GM21515 (cell line): ENCODE measurements around the gene BICC1.

Experiments used
- ATAC-seq: cut with Tn5 transposase; IDR thresholded peaks from one replicate; pipeline ENCODE4 v1.9.1; 2021; ENCODE audit not compliant: unreplicated experiment

The BICC1 gene

DNA sequence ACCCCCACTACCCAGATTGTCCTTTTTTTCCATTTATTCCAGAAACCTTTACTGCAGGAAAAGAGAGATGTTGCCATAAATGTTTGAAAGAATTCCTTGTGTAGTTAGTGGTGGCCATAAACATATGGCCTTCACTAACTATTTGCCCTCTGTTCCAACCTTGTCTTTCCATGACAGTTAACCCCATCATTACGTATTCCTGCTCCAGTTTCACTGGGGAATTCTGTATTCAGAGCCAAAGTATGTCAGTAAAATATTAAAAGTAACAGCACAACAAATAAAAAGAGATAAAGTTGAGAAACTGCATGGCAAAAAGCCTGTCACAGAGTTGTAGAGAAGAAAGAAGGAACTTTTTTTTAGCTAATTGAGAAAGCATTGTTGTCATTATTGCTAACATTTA is 261.3 kb downstream of the BICC1 start:
- no peak for ATAC-seq

DNA sequence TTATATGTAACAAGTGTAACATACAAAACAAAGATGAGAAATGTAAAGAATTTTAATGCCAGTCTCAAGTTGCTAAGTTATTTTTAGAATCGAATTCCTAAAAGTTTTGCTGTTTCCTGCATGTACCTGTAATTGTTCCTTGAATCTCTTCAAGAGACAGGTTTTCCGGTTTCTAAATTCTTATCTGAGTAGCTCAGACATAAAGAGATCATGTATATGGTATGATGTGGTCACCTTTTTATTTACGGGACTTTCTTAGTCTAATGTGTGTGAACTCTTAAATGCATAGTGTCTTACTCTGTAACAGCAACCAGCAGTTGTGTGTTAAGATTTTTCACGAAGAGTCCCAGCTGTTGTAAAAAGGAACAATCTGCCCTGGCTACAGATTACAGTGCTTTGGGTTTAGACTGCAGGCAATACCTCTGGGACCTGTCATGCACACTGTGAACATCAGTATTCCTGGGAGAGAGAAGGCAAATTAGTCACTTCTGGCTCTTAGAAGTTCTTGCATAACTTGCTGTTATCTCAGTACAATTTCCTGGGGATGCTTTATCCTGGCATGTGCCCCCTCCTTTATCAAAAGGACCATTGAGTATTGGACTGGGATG is 263.4 kb downstream of the BICC1 start:
- no peak for ATAC-seq

DNA sequence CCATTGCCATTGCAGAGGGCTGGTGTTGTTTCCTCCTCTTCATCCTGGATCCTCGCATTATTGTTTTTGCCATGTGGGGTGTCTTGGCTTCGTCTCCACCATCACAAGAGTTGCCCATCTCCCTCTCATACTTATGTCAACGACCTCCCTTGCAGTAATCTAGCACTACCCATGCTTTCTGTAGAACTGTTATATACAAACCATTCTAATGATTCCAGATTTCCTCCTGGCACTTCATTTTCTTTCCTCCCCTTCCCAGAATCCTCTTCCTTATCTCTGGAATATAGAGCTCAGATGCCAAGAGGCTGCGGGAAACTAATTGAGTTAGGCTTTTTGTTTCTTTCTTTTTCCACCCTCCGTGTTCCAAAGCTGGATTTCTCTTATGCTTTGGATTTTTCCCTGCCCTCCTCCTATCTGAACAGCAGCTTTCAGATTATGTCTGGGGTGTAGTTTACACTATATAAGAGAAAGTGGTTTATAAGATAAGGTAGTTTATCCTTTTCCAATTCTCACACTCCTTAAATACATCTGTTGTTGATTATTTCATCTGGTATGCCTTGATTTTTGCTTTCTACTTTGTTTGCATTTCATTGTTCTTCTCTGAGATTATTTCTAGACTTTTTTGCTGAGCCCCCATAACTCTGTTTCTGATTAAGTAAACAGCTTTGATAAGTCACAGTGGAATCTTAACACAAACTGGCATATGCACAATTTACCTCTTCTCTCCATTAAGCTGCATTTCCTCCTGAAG is 264.1 kb downstream of the BICC1 start:
- ATAC-seq, result no peak

DNA sequence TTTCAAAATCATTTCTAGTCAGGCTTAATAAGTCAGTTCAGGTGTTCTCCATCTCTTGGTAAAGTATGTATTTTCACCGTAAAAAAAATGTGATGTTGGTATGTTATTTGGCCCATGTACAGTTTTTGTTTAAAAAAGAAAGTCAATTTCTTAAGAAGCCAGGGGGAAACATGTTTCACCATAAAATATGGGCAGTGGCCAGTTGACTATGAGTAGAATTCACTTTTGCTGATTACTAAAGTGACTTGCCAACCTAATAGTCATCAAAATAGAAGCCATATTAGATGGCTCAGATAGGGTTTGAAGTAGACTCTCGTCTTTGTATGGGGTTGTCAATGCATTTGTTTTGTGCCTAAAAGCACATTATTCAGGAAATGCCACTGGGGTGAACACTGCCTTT is 266.3 kb downstream of the BICC1 start:
- ATAC-seq, result no peak

DNA sequence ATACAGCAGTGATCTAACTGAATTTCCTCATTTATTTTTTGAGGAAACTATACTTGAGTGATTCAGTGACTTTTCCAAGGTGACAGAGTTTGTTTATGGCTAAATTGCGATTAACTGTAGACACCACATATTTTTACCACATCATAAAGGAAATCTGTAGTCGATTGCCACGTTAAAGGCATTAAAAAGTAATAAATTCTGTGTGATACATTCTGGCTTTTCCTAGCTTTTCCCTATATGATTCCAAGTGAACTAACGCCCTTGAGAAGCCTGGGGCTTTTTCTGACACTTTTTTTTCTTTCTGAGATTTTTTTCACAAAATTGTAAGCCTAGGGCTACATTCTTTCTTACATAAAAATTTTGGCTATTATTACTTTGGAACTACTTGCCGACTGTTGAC is 266.9 kb downstream of the BICC1 start:
- ATAC-seq, result no peak

DNA sequence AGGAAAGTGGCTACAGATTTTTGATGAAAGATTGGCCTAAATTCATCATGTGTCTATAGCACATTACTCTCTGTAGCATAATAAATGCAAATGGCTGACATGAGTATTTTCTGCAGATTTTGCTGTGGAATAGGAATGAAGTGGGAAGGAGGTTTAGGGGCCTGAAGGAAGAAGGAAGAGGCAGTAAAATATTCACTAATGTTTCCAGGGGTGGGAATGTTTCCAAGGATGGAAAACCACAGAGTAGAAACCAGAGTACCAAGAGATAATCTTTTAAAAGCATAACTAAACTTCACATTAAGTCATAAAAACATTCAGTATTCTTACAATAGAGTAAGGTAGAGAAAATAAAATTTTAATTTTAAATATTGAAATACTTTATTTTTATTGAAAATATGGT is 267.8 kb downstream of the BICC1 start:
- ATAC-seq, result no peak

DNA sequence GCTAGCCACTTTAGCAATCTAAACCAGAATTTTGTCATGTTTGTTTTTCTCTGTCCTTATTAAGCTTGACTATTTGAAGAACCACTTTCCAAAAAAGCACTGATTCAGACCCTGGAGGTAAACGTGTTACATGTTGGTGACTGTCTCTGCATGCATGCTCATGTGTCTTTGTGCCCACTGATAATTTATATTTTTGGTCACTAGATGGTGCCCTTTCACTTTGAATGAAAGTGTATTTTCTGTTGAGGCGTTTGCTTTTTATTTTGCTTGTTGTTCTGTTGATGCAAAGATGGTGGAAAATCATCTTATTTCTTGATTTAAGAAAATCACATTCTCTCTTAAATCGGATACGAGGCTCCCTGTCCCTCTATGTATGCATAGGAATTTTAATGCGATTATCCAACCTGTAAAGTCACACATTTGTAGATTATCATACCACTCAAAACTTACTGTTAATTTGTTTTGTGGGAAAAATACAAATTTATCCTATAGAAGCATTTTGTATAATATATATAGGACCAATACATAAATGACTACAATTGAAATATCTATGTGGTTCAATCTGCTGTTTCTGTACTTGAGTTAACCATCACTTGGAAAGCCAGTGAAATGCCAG is 269.3 kb downstream of the BICC1 start:
- ATAC-seq, result no peak

DNA sequence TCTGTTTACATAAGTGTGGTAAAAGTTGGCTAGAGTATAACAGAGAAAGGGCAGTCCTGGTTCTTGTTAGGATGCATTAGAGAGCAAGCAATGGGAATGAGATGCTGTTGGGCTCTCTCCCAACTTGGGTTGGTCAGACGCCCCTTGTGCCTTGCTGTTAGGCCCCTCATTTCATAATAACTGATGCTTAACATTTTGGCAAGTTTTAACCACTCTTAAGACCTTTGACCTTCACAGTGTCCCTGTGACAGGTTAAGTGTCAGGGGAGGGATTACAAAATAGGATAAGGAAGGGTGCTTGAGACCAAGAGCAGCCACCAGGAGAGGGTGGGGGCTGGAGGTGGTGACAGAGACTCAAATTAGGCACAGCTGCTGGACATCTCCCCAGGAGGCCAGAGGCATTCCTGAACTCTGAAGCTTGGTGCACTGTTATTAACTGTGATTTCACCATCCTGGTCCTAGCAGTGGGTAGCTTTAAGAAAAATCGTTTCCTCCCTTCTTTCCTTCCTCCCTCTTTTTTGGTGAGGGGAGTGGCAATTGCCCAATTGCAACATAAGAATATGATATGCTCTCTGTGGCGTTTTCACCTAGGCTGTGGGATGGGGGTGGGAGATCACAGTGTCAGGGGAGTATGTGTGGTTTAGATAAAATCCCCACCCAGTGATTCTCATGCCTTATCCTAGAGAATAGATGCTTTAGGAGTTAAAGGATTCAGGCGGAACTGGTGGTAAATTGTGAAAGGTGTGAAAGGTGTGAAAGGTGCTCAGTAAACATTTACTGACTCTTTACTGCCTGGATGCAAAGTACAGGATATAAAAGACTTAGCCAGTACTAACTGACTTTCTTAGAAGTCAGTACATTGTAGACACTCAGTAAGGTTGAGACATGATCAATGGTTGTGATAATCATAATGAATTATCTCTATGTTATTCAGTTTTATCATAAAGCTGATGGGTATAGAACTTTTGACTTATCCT is 270.5 kb downstream of the BICC1 start:
- ATAC-seq, result no peak

DNA sequence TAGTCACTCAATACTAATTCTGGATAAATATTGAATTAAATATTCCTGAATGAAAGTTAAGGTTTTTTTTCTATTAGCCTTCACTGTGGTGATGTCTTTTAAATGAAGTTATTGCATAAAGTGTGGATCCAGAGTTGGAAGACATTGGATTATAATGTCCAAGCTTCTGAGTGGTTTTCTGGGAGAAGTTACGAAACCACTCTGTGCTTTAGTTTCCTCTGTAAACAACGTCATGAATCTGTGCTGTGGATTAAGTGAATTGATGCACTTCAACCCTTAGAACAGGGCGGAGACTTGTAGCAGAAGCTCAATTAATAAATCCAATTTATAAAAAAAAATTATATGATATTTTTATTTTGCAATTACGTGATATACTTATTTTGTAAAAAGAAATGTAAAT is 271.7 kb downstream of the BICC1 start:
- ATAC-seq, result no peak

DNA sequence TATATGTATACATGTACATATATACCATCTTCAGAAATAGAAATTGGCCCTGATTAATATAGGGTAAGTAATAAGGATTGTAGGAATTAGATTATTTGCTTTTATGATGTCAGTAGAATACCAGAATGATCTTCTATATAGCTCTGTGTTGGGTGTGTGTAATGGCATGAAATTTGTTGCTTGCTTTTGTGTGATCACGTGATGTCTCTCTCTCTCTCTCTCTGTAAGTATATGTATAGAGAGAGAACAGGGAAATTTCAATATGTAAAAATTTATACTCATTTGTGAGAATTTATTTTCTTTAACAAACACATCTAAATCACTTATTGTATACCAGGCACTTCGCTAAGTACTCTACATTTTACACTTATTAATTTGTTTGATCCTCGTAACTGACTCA is 272.7 kb downstream of the BICC1 start:
- no peak for ATAC-seq

DNA sequence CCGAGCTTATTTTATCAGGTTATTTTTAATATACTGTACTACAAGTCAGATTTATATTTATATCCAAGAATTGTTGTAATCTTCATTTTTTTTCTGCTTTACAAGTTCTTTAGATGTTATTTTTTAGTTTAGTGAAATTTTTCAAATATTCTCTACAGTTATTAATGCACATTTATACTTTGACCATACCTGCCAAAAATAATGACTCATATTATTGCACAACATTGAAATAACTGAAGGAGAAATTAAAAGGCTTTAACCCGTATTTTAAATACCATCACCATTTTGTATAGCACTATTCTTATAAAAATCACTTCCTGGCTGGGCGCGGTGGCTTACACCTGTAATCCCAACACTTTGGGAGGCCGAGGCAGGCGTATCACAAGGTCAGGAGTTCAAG is 278.5 kb downstream of the BICC1 start:
- no peak for ATAC-seq

DNA sequence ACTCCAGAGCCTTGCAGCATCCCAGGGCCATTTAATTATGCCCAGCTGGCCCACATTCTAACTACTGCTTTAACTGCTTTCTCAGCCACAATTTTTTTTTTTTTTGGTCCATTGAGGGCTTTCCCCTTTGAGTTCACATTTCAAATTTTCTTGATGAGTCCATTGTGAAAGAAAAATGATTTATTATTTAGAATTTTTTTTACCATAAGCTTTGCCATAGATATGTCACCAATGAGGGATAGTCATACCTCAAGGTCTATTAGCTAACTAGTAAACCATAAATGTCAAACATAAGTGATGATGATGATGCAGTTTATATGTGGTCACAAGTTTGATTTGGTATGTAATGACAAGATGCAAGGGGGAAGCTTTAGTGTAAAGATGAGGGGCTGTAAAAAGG is 282.9 kb downstream of the BICC1 start:
- ATAC-seq, result no peak

DNA sequence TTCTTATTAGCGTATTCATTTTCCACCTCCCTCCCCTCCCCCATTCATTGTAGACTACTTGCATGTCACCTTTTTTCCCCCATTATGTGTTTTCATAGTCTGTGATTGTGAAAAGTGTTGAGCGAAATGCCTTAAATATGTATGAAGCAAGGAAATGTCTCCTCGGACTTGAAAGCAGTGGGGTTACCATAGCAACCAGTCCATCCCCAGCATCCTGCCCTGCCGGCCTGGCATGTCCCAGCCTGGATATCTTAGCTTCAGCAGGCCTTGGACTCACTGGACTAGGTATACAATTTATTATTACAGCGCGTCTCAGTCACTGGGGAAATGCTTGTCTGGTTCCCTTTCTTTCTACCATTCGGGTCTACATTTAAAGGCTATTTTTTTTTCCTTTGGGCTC is 283.6 kb downstream of the BICC1 start:
- no peak for ATAC-seq

DNA sequence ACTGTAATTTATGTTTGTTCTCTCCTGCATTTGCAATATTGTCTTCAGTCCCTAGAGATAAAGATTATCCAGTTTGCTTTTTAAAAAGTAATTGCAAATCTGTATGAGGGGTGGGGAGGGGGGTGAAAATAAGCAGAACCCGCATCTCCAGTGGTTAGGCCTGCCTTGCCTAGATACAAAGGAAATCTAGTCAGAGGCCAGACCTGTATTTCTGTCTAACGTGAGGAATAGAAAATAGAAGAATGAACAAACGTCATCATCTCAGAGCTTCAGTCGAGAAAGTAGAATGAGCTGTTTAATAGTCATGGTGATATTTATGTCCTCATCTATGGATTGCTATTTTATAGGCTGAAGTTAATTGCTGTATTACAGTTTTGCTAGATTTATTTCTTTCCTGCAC is 284.2 kb downstream of the BICC1 start:
- ATAC-seq, result no peak

DNA sequence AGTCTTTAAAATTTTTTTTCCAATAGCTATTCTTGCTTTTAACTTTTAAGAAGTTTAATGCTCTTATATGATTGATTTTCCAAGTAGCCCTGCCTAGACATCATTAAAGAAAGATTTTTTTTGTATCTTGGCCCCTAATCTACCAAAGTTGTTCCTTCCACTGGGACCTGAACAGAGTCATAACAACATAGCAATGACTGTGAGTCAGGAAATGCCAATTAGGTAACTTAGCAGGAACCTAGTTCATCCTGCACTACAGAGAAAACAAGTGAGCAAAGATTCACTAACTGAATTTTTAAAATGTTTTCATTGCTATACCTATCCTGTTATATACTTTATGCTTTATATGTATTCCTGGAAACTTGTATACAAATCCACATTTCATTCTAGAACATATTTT is 284.7 kb downstream of the BICC1 start:
- no peak for ATAC-seq

DNA sequence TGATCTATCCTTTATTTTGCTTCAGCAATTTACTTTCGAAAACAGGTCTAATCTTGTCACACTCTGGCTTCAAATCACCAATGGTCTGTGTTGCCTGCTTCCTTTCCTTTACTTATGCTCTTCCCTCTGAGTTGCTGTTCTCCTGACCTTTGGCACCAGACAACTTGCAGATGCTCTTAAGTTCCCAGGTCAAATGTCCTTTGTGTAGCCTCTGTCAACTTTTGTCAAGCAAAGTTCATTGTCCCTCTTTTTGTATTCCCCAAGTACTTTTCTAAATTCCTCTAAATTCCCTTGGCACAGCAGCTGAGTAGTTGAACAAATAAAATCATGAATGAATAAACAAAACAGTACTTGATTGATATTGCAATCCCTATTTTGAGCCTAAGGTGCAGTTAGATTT is 289.4 kb downstream of the BICC1 start:
- ATAC-seq, result no peak

DNA sequence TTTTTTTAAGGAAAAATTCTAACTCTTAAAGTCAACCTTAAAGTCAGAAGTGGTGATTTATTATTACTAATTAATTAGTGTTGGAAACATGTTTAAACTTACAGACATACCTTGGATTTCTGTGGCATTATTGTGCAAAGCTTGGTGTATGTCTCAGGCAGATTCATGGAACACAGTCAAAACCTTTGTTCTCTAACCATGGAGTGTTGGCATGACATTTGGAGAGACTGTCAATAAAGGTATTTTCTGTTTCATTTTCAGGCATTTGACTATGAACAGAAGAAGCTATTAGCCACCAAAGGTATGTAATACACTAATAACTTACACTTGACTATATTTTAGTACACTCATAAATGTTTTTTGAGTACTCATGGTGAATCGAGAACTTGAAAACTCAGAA is 293.7 kb downstream of the BICC1 start:
- no peak for ATAC-seq

DNA sequence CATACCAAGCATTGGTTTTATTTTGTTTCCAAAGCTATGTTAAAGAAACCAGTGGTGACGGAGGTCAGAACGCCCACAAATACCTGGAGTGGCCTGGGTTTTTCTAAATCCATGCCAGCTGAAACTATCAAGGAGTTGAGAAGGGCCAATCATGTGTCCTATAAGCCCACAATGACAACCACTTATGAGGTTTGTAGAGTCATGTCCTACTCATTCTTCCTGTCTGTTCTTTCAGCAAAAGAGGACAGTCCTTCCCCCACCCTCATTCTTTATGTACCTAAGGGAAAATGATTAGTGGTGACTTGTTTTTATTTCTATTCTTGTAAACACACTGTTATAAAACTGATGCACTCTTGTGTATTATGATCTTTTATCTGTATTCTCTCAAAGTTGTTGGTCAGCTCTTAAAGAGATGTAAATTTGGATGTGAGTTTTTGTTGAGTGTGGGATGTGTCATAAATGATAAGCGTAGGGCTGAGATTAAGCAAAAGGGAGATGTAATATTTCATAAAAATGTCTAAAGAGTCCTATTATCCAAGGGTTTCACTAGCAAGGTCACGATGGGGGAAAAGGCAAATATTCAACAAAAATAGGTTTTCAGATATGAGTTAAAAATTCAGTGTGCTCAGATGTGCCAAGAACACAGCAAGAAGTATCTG is 294.4 kb downstream of the BICC1 start:
- no peak for ATAC-seq

DNA sequence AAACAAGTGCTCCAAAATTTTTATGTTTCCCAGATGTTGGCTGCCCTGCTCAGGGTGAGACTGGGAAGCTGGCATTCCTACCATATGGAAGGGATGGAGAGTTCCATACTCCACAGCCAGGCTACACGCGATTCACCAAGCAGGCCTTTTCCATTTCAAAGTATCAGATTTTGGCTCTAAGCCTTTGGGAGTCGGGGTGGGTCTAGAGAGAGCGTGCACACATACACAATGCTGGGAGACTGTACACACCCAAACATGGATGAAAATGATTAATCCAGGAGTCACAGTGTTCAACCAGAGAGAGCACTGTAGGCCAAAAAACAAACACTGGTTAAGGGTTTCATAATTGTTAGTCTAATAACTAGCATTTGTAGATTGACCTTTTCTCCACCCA is 295.0 kb downstream of the BICC1 start:
- ATAC-seq, result no peak

DNA sequence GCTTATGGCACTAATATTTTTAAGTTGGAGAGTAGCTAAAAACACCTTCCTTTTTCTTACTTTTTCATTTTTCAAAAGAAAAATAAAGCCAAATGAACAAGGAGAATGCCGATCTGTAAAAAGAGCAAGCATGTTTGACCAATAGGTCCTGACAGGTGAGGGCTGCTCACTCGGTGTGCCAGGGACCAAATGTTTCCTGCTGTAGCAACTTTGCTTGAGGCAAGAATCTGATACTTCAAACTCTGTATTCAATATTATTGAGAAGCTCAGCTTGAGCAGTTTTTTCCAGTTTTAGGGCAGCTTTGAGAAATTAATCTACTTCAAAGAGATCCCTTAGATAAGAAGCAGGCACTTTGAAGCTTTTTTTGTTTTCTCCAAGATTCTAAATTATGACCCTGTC is 298.1 kb downstream of the BICC1 start:
- ATAC-seq, result no peak

DNA sequence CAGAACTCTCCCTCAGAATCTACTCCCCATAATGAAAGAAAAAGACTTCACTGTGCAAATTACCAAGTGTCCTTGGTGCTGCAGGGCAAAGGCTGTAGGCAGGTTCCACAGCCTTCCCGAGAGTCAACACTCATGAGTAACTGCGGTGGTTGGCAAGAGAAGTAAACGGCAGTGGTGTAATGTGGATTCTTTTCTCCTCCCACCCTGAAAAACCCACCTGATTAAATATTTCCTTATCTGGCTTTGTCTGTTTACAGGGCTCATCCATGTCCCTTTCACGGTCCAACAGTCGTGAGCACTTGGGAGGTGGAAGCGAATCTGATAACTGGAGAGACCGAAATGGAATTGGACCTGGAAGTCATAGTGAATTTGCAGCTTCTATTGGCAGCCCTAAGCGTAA is 300.9 kb downstream of the BICC1 start:
- ATAC-seq, result no peak
